A549 (cell line): ENCODE results near the gene DDX39B.
"Not testable (repeated sequence)": the region's sequence is repeated elsewhere in the genome, so short reads cannot be mapped to it uniquely, and the experiment has no call there.

ENCODE experiments used
- BHLHE40 ChIP-seq: IDR thresholded peaks from 2 replicates; pipeline ENCODE4 v1.6.1; 2012; ENCODE audit warnings: low read depth, low read length, inconsistent platforms
- JUN ChIP-seq, 2 experiments: fragments of >200 bp; sonication (Bioruptor Twin); formaldehyde crosslinking; IDR thresholded peaks; 2 replicates in 1 of 2; 3 replicates in 1 of 2; pipeline ENCODE4 v1.6.1; 2016 to 2017
- MAFK ChIP-seq: fragments of 450-650 bp; IDR thresholded peaks from 2 replicates; pipeline ENCODE4 v1.6.1; 2014; ENCODE audit not compliant: partially characterized antibody
- TF ChIP-seq, protein P1 (sequence below): fragments of 150-350 bp; IDR thresholded peaks from 2 replicates; pipeline ENCODE4 v1.6.1; 2014; ENCODE audit warnings: low read depth, mild to moderate bottlenecking, low read length
- TF ChIP-seq, protein P2 (sequence below): fragments of >200 bp; sonication (Bioruptor Twin); formaldehyde crosslinking; IDR thresholded peaks from 3 replicates; pipeline ENCODE4 v1.5.1; 2016

DNA sequence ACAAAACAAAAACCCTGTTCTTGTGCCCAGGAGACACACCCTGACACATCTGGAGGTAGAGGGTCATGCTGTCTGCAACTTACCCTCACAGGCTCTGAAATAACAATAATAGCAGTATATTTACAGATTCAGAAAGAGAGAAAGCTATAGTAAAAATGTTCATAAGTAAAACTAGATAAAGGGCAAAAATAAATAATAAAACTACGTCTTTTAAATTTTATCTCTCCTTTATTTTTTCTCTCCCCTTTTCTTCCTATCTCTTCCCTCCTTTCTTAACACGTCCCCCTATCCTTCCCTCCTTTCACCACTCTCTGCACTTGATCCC lies 48.3 kb downstream of the DDX39B start:
- not testable (repeated sequence) for TF ChIP-seq JUN (IDR thresholded peaks at IDR 0.05); BHLHE40; MAFK
- TF ChIP-seq, protein P1, sequence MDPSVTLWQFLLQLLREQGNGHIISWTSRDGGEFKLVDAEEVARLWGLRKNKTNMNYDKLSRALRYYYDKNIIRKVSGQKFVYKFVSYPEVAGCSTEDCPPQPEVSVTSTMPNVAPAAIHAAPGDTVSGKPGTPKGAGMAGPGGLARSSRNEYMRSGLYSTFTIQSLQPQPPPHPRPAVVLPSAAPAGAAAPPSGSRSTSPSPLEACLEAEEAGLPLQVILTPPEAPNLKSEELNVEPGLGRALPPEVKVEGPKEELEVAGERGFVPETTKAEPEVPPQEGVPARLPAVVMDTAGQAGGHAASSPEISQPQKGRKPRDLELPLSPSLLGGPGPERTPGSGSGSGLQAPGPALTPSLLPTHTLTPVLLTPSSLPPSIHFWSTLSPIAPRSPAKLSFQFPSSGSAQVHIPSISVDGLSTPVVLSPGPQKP, result not testable (repeated sequence)
- TF ChIP-seq, protein P2, sequence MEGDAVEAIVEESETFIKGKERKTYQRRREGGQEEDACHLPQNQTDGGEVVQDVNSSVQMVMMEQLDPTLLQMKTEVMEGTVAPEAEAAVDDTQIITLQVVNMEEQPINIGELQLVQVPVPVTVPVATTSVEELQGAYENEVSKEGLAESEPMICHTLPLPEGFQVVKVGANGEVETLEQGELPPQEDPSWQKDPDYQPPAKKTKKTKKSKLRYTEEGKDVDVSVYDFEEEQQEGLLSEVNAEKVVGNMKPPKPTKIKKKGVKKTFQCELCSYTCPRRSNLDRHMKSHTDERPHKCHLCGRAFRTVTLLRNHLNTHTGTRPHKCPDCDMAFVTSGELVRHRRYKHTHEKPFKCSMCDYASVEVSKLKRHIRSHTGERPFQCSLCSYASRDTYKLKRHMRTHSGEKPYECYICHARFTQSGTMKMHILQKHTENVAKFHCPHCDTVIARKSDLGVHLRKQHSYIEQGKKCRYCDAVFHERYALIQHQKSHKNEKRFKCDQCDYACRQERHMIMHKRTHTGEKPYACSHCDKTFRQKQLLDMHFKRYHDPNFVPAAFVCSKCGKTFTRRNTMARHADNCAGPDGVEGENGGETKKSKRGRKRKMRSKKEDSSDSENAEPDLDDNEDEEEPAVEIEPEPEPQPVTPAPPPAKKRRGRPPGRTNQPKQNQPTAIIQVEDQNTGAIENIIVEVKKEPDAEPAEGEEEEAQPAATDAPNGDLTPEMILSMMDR, result not testable (repeated sequence)
